SK-N-SH treated with all-trans-retinoic acid at 6 μM for 48 hours (cell line): ENCODE results near the gene GABRR3.

ENCODE experiments used
- ATAC-seq: fragments of 200-7000 bp; cut with Tn5 transposase; 3 replicates; pipeline ENCODE4 v1.9.1; 2020; ENCODE audit warnings: mild to moderate bottlenecking, moderate library complexity
- ARNTL ChIP-seq: fragments of 450-650 bp; formaldehyde crosslinking; IDR thresholded peaks from 2 replicates; pipeline ENCODE4 v1.5.0; 2020; ENCODE audit warnings: low read depth, mild to moderate bottlenecking, moderate library complexity, borderline replicate concordance
- BACH2 ChIP-seq: fragments of 250-450 bp; sonication (Bioruptor Pico); IDR thresholded peaks from 2 replicates; pipeline ENCODE4 v1.9.0; 2021; ENCODE audit warnings: mild to moderate bottlenecking, borderline replicate concordance
- CSDC2 ChIP-seq: fragments of 250-450 bp; sonication (Bioruptor Pico); IDR thresholded peaks from 2 replicates; pipeline ENCODE4 v1.5.0; 2020; ENCODE audit warnings: mild to moderate bottlenecking, moderate library complexity
- ESRRG ChIP-seq: fragments of 250-450 bp; sonication (Bioruptor Pico); IDR thresholded peaks from 2 replicates; pipeline ENCODE4 v1.6.1; 2021; ENCODE audit warnings: mild to moderate bottlenecking
- GLIS3 ChIP-seq: fragments of 250-450 bp; sonication (Bioruptor Pico); IDR thresholded peaks from 2 replicates; pipeline ENCODE4 v1.5.0; 2020; ENCODE audit warnings: mild to moderate bottlenecking, moderate library complexity
- ISL1 ChIP-seq: fragments of 250-450 bp; sonication (Bioruptor Pico); IDR thresholded peaks from 2 replicates; pipeline ENCODE4 v2.1.2; 2022; ENCODE audit warnings: mild to moderate bottlenecking, moderate library complexity
- OSR1 ChIP-seq: fragments of 250-450 bp; sonication (Bioruptor Pico); IDR thresholded peaks from 2 replicates; pipeline ENCODE4 v1.8.0; 2022; ENCODE audit warnings: moderate library complexity, mild to moderate bottlenecking, inconsistent platforms
- RARB ChIP-seq: fragments of 250-450 bp; sonication (Bioruptor Pico); IDR thresholded peaks from 2 replicates; pipeline ENCODE4 v1.8.0; 2021; ENCODE audit warnings: mild to moderate bottlenecking, moderate library complexity
- SNAI2 ChIP-seq: fragments of 250-450 bp; sonication (Bioruptor Pico); IDR thresholded peaks from 2 replicates; pipeline ENCODE4 v1.5.0; 2020; ENCODE audit warnings: mild to moderate bottlenecking, moderate library complexity
- TCF4 ChIP-seq: fragments of 250-450 bp; sonication (Bioruptor Pico); IDR thresholded peaks from 2 replicates; pipeline ENCODE4 v1.8.0; 2021; ENCODE audit warnings: mild to moderate bottlenecking, moderate library complexity, borderline replicate concordance
- TOX ChIP-seq: fragments of 250-450 bp; sonication (Bioruptor Pico); IDR thresholded peaks from 2 replicates; pipeline ENCODE4 v1.8.0; 2021; ENCODE audit warnings: mild to moderate bottlenecking, moderate library complexity, borderline replicate concordance
- ZC3H10 ChIP-seq: fragments of 250-450 bp; sonication (Bioruptor Pico); IDR thresholded peaks from 2 replicates; pipeline ENCODE4 v1.5.1; 2021; ENCODE audit warnings: mild to moderate bottlenecking, moderate library complexity
- ZFP3 ChIP-seq: fragments of 250-450 bp; sonication (Bioruptor Pico); IDR thresholded peaks from 2 replicates; pipeline ENCODE4 v1.5.0; 2020; ENCODE audit warnings: mild to moderate bottlenecking, moderate library complexity
- ZFP30 ChIP-seq: fragments of 450-650 bp; formaldehyde crosslinking; IDR thresholded peaks from 2 replicates; pipeline ENCODE4 v1.5.0; 2022; ENCODE audit warnings: mild to moderate bottlenecking, moderate library complexity
- ZNF565 ChIP-seq: fragments of 450-650 bp; formaldehyde crosslinking; conservative IDR thresholded peaks from 2 replicates; pipeline ENCODE4 v1.5.0; 2020; ENCODE audit warnings: low read depth, mild to moderate bottlenecking, moderate library complexity
- ZNF70 ChIP-seq: fragments of 450-650 bp; formaldehyde crosslinking; IDR thresholded peaks from 2 replicates; pipeline ENCODE4 v1.5.0; 2020; ENCODE audit warnings: mild to moderate bottlenecking, moderate library complexity
- ZNF8 ChIP-seq: fragments of 450-650 bp; formaldehyde crosslinking; IDR thresholded peaks from 2 replicates; pipeline ENCODE4 v1.5.0; 2020; ENCODE audit warnings: mild to moderate bottlenecking, moderate library complexity
- TF ChIP-seq, protein P1 (sequence below): fragments of 250-450 bp; sonication (Bioruptor Pico); IDR thresholded peaks from 2 replicates; pipeline ENCODE4 v1.5.0; 2020; ENCODE audit warnings: mild to moderate bottlenecking, moderate library complexity
- TF ChIP-seq, protein P2 (sequence below): fragments of 250-450 bp; sonication (Bioruptor Pico); IDR thresholded peaks from 2 replicates; pipeline ENCODE4 v1.5.1; 2020; ENCODE audit warnings: low read depth, mild to moderate bottlenecking, moderate library complexity
- TF ChIP-seq, protein P3 (sequence below): fragments of 250-450 bp; sonication (Bioruptor Pico); IDR thresholded peaks from 2 replicates; pipeline ENCODE4 v1.8.0; 2020; ENCODE audit warnings: mild to moderate bottlenecking, moderate library complexity, borderline replicate concordance
- TF ChIP-seq, protein P4 (sequence below): fragments of 250-450 bp; sonication (Bioruptor Pico); IDR thresholded peaks from 2 replicates; pipeline ENCODE4 v1.5.1; 2021; ENCODE audit warnings: mild to moderate bottlenecking, moderate library complexity
- TF ChIP-seq, protein P5 (sequence below): fragments of 250-450 bp; sonication (Bioruptor Pico); IDR thresholded peaks from 2 replicates; pipeline ENCODE4 v1.8.0; 2021; ENCODE audit warnings: low read depth, mild to moderate bottlenecking, moderate library complexity, borderline replicate concordance

Gene GABRR3

DNA sequence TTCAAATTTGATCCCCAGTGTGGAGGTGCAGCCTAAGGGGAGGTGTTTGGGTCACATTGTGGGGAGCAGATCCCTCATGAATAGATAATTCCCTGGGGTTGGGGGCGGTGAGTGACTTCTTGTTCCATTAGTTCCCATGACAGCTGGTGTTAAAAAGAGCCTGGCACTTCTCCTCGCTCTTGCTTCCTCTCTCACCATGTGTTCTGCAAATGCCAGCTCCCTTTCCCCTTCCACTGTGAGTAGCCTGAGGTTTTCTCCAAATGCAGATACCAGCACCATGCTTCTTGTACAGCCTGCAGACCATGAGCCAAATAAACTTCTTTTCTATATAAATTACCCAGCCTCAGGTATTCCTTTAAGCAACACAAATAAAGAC is 86.0 kb downstream of the GABRR3 start:
- TF ChIP-seq BACH2 (CRISPR knock-in tag) (no peak), ZNF565 (CRISPR knock-in tag) (no peak), ISL1 (CRISPR knock-in tag) (no peak), RARB (CRISPR knock-in tag) (no peak), TOX (CRISPR knock-in tag) (no peak), ARNTL (CRISPR knock-in tag) (no peak), ZFP3 (no peak), ZNF8 (CRISPR knock-in tag) (no peak), ESRRG (CRISPR knock-in tag) (no peak), OSR1 (CRISPR knock-in tag) (no peak), ZNF70 (no peak), ZC3H10 (no peak), ZFP30 (CRISPR knock-in tag) (no peak)
- TF ChIP-seq, protein P1, sequence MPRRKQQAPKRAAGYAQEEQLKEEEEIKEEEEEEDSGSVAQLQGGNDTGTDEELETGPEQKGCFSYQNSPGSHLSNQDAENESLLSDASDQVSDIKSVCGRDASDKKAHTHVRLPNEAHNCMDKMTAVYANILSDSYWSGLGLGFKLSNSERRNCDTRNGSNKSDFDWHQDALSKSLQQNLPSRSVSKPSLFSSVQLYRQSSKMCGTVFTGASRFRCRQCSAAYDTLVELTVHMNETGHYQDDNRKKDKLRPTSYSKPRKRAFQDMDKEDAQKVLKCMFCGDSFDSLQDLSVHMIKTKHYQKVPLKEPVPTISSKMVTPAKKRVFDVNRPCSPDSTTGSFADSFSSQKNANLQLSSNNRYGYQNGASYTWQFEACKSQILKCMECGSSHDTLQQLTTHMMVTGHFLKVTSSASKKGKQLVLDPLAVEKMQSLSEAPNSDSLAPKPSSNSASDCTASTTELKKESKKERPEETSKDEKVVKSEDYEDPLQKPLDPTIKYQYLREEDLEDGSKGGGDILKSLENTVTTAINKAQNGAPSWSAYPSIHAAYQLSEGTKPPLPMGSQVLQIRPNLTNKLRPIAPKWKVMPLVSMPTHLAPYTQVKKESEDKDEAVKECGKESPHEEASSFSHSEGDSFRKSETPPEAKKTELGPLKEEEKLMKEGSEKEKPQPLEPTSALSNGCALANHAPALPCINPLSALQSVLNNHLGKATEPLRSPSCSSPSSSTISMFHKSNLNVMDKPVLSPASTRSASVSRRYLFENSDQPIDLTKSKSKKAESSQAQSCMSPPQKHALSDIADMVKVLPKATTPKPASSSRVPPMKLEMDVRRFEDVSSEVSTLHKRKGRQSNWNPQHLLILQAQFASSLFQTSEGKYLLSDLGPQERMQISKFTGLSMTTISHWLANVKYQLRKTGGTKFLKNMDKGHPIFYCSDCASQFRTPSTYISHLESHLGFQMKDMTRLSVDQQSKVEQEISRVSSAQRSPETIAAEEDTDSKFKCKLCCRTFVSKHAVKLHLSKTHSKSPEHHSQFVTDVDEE = no peak
- TF ChIP-seq, protein P2, sequence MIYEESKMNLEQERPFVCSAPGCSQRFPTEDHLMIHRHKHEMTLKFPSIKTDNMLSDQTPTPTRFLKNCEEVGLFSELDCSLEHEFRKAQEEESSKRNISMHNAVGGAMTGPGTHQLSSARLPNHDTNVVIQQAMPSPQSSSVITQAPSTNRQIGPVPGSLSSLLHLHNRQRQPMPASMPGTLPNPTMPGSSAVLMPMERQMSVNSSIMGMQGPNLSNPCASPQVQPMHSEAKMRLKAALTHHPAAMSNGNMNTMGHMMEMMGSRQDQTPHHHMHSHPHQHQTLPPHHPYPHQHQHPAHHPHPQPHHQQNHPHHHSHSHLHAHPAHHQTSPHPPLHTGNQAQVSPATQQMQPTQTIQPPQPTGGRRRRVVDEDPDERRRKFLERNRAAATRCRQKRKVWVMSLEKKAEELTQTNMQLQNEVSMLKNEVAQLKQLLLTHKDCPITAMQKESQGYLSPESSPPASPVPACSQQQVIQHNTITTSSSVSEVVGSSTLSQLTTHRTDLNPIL (CRISPR knock-in tag) = no peak
- TF ChIP-seq, protein P3, sequence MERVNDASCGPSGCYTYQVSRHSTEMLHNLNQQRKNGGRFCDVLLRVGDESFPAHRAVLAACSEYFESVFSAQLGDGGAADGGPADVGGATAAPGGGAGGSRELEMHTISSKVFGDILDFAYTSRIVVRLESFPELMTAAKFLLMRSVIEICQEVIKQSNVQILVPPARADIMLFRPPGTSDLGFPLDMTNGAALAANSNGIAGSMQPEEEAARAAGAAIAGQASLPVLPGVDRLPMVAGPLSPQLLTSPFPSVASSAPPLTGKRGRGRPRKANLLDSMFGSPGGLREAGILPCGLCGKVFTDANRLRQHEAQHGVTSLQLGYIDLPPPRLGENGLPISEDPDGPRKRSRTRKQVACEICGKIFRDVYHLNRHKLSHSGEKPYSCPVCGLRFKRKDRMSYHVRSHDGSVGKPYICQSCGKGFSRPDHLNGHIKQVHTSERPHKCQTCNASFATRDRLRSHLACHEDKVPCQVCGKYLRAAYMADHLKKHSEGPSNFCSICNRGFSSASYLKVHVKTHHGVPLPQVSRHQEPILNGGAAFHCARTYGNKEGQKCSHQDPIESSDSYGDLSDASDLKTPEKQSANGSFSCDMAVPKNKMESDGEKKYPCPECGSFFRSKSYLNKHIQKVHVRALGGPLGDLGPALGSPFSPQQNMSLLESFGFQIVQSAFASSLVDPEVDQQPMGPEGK (CRISPR knock-in tag) = no peak
- ATAC-seq = no peak

DNA sequence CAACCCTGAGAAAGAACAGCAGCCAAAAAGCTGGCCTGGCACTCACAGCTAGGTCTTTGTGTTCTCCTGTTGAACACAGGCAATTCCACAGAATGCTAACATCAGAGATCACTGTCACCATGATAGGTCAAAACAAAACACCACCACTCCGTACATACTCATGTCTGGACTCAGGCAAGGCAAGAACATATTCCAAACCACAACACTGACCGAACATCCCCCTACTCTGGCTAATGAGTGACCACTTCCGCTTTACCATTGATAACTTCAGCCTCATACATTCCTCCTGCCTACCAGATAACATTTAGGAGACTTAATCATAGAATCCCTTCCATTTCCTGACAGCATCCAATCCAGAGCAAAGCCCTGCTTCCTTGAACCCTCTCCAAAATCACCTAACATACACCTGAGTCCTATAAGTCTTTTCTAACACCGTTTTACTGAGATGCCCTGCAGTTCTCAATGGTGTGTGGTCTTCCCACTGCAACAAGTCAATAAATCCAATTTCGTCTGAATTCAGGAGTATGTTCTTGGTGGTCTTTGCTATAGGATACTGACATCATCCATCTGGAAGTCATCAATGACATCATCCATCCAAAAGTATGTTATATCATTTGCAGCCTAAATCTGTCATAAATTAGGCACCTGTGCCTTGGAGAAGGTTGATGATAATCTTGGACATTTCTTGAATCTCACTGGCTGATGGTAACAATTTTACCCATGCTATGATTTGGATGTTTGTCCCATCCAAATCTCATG is 86.6 kb downstream of the GABRR3 start:
- ATAC-seq = no peak

DNA sequence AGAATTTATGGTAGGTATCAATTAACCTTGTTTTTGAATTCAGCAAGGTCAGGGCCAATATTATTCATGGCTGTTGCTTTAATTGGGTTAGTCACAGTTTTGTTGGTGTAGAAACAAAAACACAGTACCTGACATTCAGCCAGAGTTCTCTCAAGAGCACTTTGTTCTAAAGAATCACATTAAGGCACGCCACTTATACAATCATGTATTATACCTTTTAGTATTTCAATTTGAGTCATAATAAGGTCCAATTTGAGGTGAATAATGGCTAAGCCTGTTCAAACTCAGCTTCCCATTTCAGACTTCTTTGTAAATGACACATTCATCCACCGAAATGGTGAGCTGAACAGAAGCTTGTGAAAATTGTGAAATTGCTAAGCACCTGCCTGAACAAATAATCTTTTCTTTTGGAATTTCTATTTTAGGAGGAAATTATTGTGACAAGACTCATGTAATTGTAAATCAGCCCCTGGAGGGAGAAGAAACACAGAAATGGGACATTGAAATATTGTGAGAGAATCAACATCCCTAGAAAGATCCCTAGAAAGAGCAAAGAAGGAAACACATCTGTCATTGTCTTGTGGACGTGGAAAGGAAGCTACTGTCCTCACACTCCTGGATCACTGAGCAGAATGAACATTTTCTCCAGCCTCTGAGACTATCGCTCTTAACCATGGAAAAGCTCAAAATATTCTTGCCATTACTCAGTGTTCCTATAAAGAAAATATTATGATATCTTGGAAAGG is 92.1 kb downstream of the GABRR3 start:
- ATAC-seq = no peak
- TF ChIP-seq ISL1 (CRISPR knock-in tag) (no peak), CSDC2 (CRISPR knock-in tag) (no peak), ZNF8 (CRISPR knock-in tag) (no peak), SNAI2 (CRISPR knock-in tag) (no peak), TOX (CRISPR knock-in tag) (no peak), TCF4 (CRISPR knock-in tag) (no peak), GLIS3 (CRISPR knock-in tag) (no peak), RARB (CRISPR knock-in tag) (no peak), OSR1 (CRISPR knock-in tag) (no peak), ARNTL (CRISPR knock-in tag) (no peak), ZFP3 (no peak), ZNF70 (no peak), ESRRG (CRISPR knock-in tag) (no peak), BACH2 (CRISPR knock-in tag) (no peak)
- TF ChIP-seq, protein P4, sequence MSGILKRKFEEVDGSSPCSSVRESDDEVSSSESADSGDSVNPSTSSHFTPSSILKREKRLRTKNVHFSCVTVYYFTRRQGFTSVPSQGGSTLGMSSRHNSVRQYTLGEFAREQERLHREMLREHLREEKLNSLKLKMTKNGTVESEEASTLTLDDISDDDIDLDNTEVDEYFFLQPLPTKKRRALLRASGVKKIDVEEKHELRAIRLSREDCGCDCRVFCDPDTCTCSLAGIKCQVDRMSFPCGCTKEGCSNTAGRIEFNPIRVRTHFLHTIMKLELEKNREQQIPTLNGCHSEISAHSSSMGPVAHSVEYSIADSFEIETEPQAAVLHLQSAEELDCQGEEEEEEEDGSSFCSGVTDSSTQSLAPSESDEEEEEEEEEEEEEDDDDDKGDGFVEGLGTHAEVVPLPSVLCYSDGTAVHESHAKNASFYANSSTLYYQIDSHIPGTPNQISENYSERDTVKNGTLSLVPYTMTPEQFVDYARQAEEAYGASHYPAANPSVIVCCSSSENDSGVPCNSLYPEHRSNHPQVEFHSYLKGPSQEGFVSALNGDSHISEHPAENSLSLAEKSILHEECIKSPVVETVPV (CRISPR knock-in tag) = no peak
- TF ChIP-seq, protein P1 = no peak
- TF ChIP-seq, protein P2 (CRISPR knock-in tag) = no peak
- TF ChIP-seq, protein P5, sequence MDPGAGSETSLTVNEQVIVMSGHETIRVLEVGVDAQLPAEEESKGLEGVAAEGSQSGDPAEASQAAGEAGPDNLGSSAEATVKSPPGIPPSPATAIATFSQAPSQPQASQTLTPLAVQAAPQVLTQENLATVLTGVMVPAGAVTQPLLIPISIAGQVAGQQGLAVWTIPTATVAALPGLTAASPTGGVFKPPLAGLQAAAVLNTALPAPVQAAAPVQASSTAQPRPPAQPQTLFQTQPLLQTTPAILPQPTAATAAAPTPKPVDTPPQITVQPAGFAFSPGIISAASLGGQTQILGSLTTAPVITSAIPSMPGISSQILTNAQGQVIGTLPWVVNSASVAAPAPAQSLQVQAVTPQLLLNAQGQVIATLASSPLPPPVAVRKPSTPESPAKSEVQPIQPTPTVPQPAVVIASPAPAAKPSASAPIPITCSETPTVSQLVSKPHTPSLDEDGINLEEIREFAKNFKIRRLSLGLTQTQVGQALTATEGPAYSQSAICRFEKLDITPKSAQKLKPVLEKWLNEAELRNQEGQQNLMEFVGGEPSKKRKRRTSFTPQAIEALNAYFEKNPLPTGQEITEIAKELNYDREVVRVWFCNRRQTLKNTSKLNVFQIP (CRISPR knock-in tag) = no peak
- TF ChIP-seq, all 23 proteins: peak for 0

More for the DNA sequence above, 86.6 kb downstream of the GABRR3 start:
- TF ChIP-seq SNAI2 (CRISPR knock-in tag) (no peak), RARB (CRISPR knock-in tag) (no peak), OSR1 (CRISPR knock-in tag) (no peak)
